ENCODE measurements around the gene CLN3. TPM values are rescaled to one million over a fixed set of nuclear protein-coding genes. Genes with fewer than 3 reads are reported as not detected.

CLN3 gene
- total and polyA plus RNA-seq, 2 of the 13 experiments (the other 11 are each of a cell fraction or from before 2014, with no cell fraction given): 23.4 to 46.8 TPM

DNA sequence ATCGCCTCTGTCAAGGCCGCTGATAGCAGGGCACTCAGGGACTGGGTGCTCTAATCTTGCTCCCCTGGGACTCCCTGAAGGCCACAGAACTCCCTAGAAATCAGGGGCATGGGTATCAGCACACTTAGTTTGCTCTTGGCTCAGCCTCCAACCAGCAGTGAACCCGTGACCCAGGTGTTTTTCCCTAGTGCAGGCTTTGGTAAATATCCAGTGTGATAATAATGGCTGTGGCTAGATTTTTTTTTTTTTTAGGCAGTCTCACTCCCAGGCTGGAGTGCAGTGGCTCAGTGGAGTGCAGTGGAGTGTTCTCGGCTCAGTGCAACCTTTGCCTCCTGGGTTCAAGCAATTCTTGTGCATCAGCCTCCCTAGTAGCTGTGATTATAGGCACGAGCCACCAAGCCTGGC, 36.6 kb upstream of the CLN3 start (continued):
- no peak for TF ChIP-seq STAT5B (CRISPR knock-in tag; IDR thresholded peaks at IDR 0.05)
- no peak for TF ChIP-seq HNRNPLL (IDR thresholded peaks at IDR 0.05; ENCODE audit: low read depth, low read length, poor library complexity, severe bottlenecking)
- TF ChIP-seq, protein P1, sequence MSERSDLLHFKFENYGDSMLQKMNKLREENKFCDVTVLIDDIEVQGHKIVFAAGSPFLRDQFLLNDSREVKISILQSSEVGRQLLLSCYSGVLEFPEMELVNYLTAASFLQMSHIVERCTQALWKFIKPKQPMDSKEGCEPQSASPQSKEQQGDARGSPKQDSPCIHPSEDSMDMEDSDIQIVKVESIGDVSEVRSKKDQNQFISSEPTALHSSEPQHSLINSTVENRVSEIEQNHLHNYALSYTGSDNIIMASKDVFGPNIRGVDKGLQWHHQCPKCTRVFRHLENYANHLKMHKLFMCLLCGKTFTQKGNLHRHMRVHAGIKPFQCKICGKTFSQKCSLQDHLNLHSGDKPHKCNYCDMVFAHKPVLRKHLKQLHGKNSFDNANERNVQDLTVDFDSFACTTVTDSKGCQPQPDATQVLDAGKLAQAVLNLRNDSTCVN (CRISPR knock-in tag; IDR thresholded peaks at IDR 0.05; ENCODE audit: borderline replicate concordance): no peak
- no peak for TF ChIP-seq ZNF20 (CRISPR knock-in tag; IDR thresholded peaks at IDR 0.05)
- no peak for TF ChIP-seq JUNB (CRISPR knock-in tag; IDR thresholded peaks at IDR 0.05; ENCODE audit: borderline replicate concordance)
- no peak for TF ChIP-seq MIXL1 (CRISPR knock-in tag; IDR thresholded peaks at IDR 0.05)
- TF ChIP-seq, protein P2, sequence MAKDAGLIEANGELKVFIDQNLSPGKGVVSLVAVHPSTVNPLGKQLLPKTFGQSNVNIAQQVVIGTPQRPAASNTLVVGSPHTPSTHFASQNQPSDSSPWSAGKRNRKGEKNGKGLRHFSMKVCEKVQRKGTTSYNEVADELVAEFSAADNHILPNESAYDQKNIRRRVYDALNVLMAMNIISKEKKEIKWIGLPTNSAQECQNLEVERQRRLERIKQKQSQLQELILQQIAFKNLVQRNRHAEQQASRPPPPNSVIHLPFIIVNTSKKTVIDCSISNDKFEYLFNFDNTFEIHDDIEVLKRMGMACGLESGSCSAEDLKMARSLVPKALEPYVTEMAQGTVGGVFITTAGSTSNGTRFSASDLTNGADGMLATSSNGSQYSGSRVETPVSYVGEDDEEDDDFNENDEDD (CRISPR knock-in tag; IDR thresholded peaks at IDR 0.05; ENCODE audit: borderline replicate concordance): no peak
- TF ChIP-seq GABPB1 (CRISPR knock-in tag; IDR thresholded peaks at IDR 0.05): no peak
- TF ChIP-seq ZNF577 (CRISPR knock-in tag; IDR thresholded peaks at IDR 0.05; ENCODE audit: borderline replicate concordance, low read depth): no peak
- no peak for TF ChIP-seq ZNF546 (CRISPR knock-in tag; conservative IDR thresholded peaks at IDR 0.05)
- no peak for TF ChIP-seq NFE2L2 (IDR thresholded peaks at IDR 0.05; ENCODE audit: low read length)
- TF ChIP-seq, protein P3, sequence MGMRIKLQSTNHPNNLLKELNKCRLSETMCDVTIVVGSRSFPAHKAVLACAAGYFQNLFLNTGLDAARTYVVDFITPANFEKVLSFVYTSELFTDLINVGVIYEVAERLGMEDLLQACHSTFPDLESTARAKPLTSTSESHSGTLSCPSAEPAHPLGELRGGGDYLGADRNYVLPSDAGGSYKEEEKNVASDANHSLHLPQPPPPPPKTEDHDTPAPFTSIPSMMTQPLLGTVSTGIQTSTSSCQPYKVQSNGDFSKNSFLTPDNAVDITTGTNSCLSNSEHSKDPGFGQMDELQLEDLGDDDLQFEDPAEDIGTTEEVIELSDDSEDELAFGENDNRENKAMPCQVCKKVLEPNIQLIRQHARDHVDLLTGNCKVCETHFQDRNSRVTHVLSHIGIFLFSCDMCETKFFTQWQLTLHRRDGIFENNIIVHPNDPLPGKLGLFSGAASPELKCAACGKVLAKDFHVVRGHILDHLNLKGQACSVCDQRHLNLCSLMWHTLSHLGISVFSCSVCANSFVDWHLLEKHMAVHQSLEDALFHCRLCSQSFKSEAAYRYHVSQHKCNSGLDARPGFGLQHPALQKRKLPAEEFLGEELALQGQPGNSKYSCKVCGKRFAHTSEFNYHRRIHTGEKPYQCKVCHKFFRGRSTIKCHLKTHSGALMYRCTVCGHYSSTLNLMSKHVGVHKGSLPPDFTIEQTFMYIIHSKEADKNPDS (CRISPR knock-in tag; IDR thresholded peaks at IDR 0.05): no peak
- TF ChIP-seq, protein P4, sequence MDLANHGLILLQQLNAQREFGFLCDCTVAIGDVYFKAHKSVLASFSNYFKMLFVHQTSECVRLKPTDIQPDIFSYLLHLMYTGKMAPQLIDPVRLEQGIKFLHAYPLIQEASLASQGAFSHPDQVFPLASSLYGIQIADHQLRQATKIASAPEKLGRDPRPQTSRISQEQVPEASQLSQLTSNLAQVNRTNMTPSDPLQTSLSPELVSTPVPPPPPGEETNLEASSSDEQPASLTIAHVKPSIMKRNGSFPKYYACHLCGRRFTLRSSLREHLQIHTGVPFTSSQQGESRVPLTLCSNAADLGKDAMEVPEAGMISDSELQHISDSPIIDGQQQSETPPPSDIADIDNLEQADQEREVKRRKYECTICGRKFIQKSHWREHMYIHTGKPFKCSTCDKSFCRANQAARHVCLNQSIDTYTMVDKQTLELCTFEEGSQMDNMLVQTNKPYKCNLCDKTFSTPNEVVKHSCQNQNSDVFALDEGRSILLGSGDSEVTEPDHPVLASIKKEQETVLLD (CRISPR knock-in tag; IDR thresholded peaks at IDR 0.05; ENCODE audit: low read depth): no peak
- TF ChIP-seq ZNF251 (CRISPR knock-in tag; IDR thresholded peaks at IDR 0.05): no peak
- peak; percentile 99 for TF ChIP-seq ZBTB3 (CRISPR knock-in tag; IDR thresholded peaks at IDR 0.05; ENCODE audit: borderline replicate concordance, low read depth)
- TF ChIP-seq TCF7 (IDR thresholded peaks at IDR 0.05; ENCODE audit: low read depth): no peak
- no peak for TF ChIP-seq ATRX (CRISPR knock-in tag; IDR thresholded peaks at IDR 0.05; ENCODE audit: borderline replicate concordance)
- no peak for TF ChIP-seq SNAPC2 (CRISPR knock-in tag; IDR thresholded peaks at IDR 0.05)
- TF ChIP-seq, protein P5, sequence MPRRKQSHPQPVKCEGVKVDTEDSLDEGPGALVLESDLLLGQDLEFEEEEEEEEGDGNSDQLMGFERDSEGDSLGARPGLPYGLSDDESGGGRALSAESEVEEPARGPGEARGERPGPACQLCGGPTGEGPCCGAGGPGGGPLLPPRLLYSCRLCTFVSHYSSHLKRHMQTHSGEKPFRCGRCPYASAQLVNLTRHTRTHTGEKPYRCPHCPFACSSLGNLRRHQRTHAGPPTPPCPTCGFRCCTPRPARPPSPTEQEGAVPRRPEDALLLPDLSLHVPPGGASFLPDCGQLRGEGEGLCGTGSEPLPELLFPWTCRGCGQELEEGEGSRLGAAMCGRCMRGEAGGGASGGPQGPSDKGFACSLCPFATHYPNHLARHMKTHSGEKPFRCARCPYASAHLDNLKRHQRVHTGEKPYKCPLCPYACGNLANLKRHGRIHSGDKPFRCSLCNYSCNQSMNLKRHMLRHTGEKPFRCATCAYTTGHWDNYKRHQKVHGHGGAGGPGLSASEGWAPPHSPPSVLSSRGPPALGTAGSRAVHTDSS (CRISPR knock-in tag; conservative IDR thresholded peaks at IDR 0.05): no peak

All from HepG2 (cell line).